ENCODE measurements around the gene TRERF1.

DNA sequence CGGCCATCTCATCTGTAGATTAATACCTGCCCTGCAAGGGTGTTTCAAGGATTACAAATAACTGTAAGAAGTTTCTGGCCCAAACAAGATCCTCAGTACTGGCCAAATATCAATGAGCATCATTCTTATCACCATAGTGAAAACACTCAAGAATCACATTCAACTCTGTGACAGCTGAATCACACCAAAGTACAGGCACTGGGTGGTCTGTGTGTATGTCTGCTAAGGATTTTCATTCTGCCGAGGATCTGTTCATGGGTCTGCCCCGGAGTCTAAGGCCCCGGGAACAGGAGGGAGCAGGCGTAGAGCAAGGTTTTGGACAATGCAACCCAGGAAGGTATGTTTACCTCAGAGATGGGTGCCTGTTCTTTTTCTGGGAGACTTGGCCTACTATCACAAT lies 110.5 kb downstream of the TRERF1 start:
- no peak for TF ChIP-seq POLR2A (IDR thresholded peaks at IDR 0.05)
- TF ChIP-seq, protein P1, sequence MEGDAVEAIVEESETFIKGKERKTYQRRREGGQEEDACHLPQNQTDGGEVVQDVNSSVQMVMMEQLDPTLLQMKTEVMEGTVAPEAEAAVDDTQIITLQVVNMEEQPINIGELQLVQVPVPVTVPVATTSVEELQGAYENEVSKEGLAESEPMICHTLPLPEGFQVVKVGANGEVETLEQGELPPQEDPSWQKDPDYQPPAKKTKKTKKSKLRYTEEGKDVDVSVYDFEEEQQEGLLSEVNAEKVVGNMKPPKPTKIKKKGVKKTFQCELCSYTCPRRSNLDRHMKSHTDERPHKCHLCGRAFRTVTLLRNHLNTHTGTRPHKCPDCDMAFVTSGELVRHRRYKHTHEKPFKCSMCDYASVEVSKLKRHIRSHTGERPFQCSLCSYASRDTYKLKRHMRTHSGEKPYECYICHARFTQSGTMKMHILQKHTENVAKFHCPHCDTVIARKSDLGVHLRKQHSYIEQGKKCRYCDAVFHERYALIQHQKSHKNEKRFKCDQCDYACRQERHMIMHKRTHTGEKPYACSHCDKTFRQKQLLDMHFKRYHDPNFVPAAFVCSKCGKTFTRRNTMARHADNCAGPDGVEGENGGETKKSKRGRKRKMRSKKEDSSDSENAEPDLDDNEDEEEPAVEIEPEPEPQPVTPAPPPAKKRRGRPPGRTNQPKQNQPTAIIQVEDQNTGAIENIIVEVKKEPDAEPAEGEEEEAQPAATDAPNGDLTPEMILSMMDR (IDR thresholded peaks at IDR 0.05), result no peak
- TF ChIP-seq POLR2AphosphoS5 (IDR thresholded peaks at IDR 0.05), result no peak

All from prostate gland (tissue), 2 donors.